HAP-1 (cell line): ENCODE data around the gene CLCA4.

Experiments used
- DNase-seq, 2 experiments: peaks; one replicate each; pipeline ENCODE4 v3.0.0-alpha.2; 2016 to 2020; ENCODE audit warnings: low spot score in 2 of 2
- H3K27me3 ChIP-seq: fragments of 250-450 bp; sonication (Bioruptor Pico); 2 replicates; pipeline ENCODE4 v1.5.1; 2020; ENCODE audit warnings: low read depth, mild to moderate bottlenecking, moderate library complexity
- H3K36me3 ChIP-seq: fragments of 250-450 bp; sonication (Bioruptor Pico); replicated peaks from 2 replicates; pipeline ENCODE4 v1.5.1; 2020; ENCODE audit warnings: mild to moderate bottlenecking
- H3K4me1 ChIP-seq: fragments of 250-450 bp; sonication (Bioruptor Pico); 2 replicates; pipeline ENCODE4 v1.5.1; 2020; ENCODE audit warnings: mild to moderate bottlenecking
- H3K4me3 ChIP-seq: fragments of 250-450 bp; sonication (Bioruptor Pico); 2 replicates; pipeline ENCODE4 v1.5.1; 2020; ENCODE audit warnings: mild to moderate bottlenecking, moderate library complexity
- H3K9me3 ChIP-seq: fragments of 250-450 bp; sonication (Bioruptor Pico); 2 replicates; pipeline ENCODE4 v1.5.1; 2020; ENCODE audit warnings: mild to moderate bottlenecking, moderate library complexity
- in situ Hi-C: fragments of 300-500 bp; cut with MboI; formaldehyde crosslinking; loops from 3 replicates; pipeline ENCODE4 v1.14.3; 2020; ENCODE audit warnings: low sequenced_read_pairs, inconsistent platforms, mixed read lengths

CLCA4 gene

DNA sequence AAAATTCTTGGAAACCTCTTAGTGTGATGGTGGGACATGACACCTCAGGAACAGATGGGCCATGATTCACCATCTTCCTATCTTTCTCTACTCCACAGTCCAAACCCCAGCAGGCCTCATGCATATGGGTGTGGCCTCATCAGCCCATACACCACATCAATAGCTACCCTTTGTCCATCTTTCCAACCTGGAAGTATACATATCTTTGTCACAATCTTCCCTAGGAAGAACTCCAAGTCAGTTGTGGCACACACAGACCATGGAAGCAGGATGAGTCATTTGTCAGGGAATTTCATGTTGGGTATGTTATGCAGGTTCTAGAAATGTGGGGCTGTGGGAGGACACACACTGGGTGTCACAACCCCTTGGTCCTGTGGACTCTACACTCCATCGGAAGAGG is 30.5 kb upstream of the CLCA4 start:
- Histone ChIP-seq H3K4me3 (no peak overlapping the region), H3K9me3 (no peaks in the 10 kb centered on the region), H3K36me3 (no peaks in the 10 kb centered on the region), H3K4me1 (no peaks in the 10 kb centered on the region), H3K27me3 (no peaks in the 10 kb centered on the region)
- in situ Hi-C loops, result no loop called here
- no peak for DNase-seq

DNA sequence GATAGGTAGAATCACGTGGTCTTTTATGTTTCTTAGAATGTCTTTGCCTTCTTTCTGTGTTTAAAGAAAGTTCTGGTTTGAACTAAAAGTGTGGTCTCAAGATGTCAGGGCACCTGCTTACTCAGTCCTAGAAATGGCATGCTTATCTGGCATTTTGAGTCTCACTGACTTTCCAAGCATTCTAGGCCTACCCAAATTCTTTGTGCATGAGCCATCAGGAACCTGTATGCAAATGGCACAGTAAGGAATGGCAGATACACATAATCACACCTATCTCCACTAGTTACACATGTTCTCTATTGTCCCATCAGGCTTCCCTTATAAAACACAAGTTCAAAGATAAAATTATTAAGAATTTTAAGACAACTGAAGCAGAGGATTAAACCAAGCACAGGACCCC is 29.5 kb upstream of the CLCA4 start:
- DNase-seq, result no peak

DNA sequence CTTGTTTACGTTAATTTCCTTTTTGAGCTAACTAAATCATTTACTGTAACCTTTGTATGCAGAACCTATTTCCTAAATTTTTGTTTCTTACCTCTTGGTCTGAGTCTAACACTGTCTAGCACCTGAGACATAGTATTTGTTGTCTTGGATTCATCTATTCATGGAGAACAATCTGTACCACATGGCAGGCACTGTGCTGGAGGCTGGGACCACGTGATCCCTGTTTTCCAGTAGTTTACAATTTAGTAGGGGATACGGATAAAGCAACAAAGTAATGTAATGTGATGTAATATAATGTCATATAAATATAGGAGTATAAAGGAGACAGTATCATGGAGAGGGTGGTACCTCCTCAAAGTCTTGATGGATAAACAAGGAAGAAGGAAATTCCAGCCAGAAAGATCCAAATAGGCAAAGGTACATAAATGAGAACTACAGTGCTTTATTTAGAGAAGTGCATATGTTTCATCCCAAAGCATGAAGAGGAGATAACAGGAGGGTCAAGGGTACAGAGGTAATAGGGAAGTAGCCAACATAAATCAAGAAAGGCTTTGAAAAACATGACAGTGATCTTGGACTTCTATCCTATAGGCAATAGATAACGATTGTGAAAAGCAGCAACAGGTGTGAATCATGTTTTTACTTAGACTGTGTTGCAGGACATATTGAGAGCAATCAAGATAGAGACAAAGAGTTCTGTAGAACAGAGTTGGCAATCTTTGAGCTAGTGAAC is 25.9 kb upstream of the CLCA4 start:
- in situ Hi-C loops, result no loop called here
- H3K36me3 ChIP-seq, result no peaks in the 10 kb centered on the region
- no peak overlapping the region for H3K4me3 ChIP-seq
- H3K4me1 ChIP-seq, result no peaks in the 10 kb centered on the region
- H3K27me3 ChIP-seq, result no peaks in the 10 kb centered on the region
- no peaks in the 10 kb centered on the region for H3K9me3 ChIP-seq
- DNase-seq, result no peak

More for the DNA sequence above, 29.5 kb upstream of the CLCA4 start:
- Histone ChIP-seq H3K4me3 (no peak overlapping the region), H3K27me3 (no peaks in the 10 kb centered on the region), H3K36me3 (no peaks in the 10 kb centered on the region), H3K9me3 (no peaks in the 10 kb centered on the region), H3K4me1 (no peaks in the 10 kb centered on the region)
- in situ Hi-C loops, result no loop called here

DNA sequence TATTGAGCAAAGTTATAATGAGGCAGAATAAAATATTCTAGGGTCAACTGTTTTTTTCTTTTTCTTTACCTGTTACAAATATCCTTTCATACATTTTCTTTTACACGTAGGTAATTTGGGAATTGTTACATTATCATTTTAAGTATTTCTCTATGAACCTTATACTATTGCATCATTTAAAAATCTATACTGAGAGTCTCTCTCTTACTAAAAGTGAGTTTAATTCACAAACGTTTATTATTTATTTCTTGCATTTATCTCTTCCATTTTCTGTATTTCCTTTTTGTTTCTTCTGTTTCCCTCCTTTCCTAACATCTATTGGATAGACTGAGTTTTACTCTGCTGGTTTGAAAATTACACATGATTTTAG is 25.4 kb upstream of the CLCA4 start:
- Histone ChIP-seq H3K36me3 (no peaks in the 10 kb centered on the region), H3K27me3 (no peaks in the 10 kb centered on the region), H3K4me1 (no peaks in the 10 kb centered on the region), H3K4me3 (no peak overlapping the region), H3K9me3 (no peaks in the 10 kb centered on the region)
- DNase-seq, result no peak
- in situ Hi-C loops, result no loop called here

DNA sequence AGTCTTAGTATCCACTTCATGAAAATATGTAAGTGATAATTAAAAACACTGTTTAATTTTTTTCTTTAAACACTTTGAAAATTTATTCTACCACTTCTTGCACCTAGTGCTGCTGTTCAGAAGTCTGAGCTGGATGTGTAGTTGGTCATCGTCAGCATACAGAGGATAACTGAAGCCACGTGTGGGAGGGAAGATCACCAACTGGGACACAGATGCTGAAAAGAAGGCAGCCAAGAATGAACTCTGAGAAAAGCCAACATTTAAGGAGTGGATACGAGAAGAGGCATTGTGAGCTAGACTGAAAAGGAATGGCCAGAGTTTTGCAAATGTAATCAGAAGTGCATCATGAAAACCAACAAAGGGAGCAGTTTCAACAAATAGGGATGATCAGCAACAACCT is 24.6 kb upstream of the CLCA4 start:
- DNase-seq, result no peak
- in situ Hi-C loops, result no loop called here

DNA sequence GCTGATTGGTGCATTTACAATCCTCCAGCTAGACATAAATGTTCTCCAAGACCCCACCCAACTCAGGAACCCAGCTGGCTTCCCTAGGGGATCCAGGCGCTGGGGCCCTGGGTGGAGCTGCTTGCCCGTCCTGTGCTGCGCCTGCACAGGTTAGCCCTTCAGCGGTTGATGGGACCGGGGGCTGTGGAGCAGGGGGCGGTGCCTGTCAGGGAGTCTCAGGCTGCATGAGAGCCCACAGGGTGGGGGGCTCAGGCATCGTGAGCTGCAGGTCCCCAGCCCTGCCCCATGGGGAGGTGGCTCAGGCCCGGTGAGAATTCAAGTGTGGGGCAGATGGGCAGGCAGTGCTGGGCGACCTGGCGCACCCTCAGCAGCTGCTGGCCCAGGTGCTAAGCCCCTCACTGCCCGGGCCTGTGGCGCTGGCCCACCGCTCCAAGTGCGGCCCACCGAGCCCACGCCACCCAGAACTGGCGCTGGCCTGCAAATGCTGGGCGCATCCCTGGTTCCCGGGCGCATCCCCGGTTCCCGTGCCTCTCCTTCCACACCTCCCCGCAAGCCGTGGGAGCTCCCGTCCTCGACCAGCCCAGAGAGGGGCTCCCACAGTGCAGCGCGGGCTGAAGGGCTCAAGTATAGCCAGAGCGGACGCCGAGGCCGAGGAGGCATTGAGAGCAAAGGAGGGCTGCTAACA is 23.1 kb upstream of the CLCA4 start:
- Histone ChIP-seq H3K27me3 (no peaks in the 10 kb centered on the region), H3K9me3 (no peaks in the 10 kb centered on the region), H3K36me3 (no peaks in the 10 kb centered on the region), H3K4me1 (no peaks in the 10 kb centered on the region), H3K4me3 (no peak overlapping the region)
- no peak for DNase-seq
- in situ Hi-C loops, result no loop called here

More for the DNA sequence above, 24.6 kb upstream of the CLCA4 start:
- Histone ChIP-seq H3K36me3 (no peaks in the 10 kb centered on the region), H3K4me3 (no peak overlapping the region), H3K9me3 (no peaks in the 10 kb centered on the region), H3K27me3 (no peaks in the 10 kb centered on the region), H3K4me1 (no peaks in the 10 kb centered on the region)

DNA sequence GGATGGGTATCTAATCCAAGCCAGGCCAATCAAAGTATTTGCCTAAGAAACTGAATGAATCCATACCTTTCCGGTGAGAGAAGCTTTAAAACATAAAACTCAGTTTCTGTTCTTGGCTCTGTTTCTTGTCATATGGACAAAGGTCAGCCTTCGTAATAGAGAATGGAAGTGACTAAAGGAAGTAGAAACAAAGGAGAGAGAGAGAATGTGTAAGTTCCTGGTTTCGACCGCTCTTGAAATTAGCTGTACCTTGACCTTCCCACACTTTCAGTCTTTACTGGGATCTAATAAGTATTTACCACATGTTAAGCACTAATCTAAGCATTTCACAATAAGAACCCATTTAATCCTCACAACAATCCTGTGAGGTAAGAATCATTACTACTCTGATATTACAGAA is 19.6 kb upstream of the CLCA4 start:
- H3K4me1 ChIP-seq, result peaks cover 3% of the 10 kb centered on the region; the same call in 1 of the 2 replicates
- no peak overlapping the region for H3K4me3 ChIP-seq
- H3K27me3 ChIP-seq, result no peaks in the 10 kb centered on the region
- no peaks in the 10 kb centered on the region for H3K9me3 ChIP-seq
- in situ Hi-C loops, result no loop called here
- no peaks in the 10 kb centered on the region for H3K36me3 ChIP-seq
- no peak for DNase-seq

DNA sequence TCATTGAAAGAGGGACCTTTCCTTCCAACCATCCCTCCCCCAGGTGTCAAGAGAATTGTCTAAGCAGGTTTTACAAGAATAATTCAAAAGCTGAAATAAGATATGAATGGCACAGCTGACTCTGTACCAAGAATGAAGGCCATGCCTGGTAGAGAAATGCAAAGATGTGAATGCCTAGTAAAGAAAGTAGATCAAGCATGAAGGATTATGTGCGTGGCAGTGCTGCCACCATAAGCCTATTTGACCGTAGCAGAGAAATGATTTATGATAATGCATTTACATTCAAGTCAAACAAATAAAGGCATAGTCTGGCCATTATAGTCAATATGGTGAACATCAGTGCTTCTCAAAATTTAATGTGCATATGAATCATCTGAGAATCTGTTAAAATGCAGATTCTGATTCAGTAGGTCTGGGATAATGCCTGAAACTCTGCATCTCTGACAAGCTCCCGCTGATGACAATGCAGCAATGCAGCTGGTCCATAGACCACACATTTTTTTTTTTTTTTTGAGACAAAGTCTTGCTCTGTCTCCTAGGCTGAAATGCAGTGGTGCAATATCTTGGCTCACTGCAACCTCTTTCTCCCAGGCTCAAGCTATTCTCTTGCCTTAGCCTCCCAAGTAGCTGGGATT is 16.6 kb upstream of the CLCA4 start:
- Histone ChIP-seq H3K4me1 (peaks cover 3% of the 10 kb centered on the region; the same call in 1 of the 2 replicates), H3K9me3 (no peaks in the 10 kb centered on the region), H3K36me3 (no peaks in the 10 kb centered on the region), H3K4me3 (no peak overlapping the region), H3K27me3 (no peaks in the 10 kb centered on the region)
- in situ Hi-C loops, result no loop called here
- DNase-seq, result peak; percentile 59 to 81

DNA sequence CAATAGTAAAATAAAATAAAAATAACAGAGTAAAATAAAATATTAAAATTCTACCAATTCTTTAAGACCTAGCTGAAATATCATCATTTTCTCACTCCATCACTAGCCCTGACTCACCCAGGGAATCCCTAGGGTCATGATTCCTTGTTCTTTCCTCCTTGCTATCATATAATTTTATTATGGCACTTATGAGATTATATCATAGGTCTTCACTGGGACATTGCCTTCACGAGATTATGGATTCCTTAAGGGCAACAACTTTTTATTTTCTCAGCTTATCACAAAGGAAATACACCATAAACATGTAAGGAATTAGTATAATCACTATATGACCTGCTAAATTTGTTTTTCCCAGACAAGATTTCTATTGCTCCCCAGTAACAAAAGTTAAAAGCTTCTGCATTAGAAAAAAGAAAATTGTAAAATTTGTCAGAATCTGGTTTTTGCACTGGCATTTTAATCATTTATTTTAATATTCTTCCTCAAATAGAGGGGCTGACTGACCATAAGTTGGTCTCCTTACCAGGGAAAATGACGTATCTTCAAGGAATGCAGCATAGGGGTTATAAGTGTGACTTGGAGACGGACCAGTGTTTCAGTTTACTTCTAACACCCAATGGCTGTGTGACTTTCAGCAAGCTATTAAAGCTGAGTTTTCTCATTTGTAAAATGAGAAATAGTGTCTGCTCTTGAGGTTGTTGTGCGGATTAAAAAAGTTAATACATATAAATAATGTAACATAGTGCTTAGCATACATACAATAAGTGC is 8.8 kb upstream of the CLCA4 start:
- no peak for DNase-seq
- no peaks in the 10 kb centered on the region for H3K36me3 ChIP-seq
- H3K4me1 ChIP-seq, result no peaks in the 10 kb centered on the region; the same call in 1 of the 2 replicates
- no peak overlapping the region for H3K4me3 ChIP-seq
- in situ Hi-C loops, result no loop called here
- no peaks in the 10 kb centered on the region for H3K9me3 ChIP-seq
- no peaks in the 10 kb centered on the region for H3K27me3 ChIP-seq

DNA sequence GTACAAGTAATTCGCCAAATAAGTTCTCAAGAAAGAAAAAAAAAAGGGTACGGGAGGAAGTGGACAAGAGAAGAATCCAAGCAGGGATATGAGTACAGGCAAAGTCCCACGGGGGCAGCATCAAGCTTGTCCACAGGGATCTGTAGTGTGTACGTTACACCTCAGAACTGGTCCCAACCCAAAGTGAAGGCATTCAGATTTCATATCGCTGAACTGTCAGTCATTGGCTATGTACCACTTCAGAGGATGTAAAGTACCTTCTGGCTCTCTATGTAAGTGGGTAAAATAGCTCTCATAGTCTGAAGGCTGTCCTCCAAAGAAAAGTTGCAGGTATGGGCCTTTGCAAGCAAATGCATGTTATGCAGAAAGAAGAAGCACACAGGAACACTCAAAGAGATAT is 8.1 kb upstream of the CLCA4 start:
- no peak for DNase-seq
- Histone ChIP-seq H3K27me3 (no peaks in the 10 kb centered on the region), H3K36me3 (no peaks in the 10 kb centered on the region), H3K9me3 (no peaks in the 10 kb centered on the region), H3K4me1 (peaks cover 4% of the 10 kb centered on the region; the same call in 1 of the 2 replicates), H3K4me3 (no peak overlapping the region)
- in situ Hi-C loops, result no loop called here

DNA sequence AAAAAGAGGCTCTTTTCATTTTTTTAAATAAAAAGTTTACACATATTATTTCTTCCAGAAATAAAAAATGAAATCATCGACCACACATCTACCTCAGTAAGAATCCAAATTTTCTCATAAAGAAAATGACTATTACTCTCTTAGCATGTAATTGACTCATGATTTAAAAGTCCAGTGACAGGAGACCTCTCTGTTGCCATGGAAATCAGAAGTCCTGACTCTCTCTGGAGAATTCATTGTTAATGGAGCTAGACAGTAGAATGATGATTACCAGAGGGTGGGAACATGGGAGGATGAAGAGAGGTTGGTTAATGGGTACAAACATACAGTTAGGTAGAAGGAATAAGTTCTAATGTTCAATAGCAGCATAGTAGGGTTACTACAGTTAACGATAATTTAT is 5.0 kb upstream of the CLCA4 start:
- DNase-seq, result no peak
- no peaks in the 10 kb centered on the region for H3K36me3 ChIP-seq
- in situ Hi-C loops, result no loop called here
- H3K4me1 ChIP-seq, result peaks cover 7% of the 10 kb centered on the region
- no peak overlapping the region for H3K4me3 ChIP-seq
- no peaks in the 10 kb centered on the region for H3K27me3 ChIP-seq
- H3K9me3 ChIP-seq, result no peaks in the 10 kb centered on the region

DNA sequence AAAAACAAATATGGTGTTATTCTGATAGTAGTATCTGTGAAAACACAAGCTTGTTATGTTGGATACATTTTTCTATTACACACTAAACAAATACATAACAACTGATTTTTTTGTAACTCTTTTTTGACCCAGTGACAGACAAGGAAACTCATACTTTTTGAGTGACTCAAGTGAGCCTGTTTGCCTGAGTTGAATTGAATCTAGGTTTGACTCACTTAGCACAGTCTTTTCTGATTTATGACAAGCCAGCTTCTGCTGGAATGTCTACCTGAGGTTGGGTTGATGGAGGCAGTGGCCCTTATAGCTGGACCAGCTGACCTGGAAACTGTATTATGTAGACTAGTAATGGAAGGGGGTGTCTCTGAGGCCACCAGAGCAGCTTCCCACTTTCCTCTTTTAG is 4.2 kb upstream of the CLCA4 start:
- no peaks in the 10 kb centered on the region for H3K27me3 ChIP-seq
- H3K4me3 ChIP-seq, result no peak overlapping the region
- no peak for DNase-seq
- no peaks in the 10 kb centered on the region for H3K9me3 ChIP-seq
- no peaks in the 10 kb centered on the region for H3K36me3 ChIP-seq
- H3K4me1 ChIP-seq, result peaks cover 13% of the 10 kb centered on the region
- in situ Hi-C loops, result no loop called here

DNA sequence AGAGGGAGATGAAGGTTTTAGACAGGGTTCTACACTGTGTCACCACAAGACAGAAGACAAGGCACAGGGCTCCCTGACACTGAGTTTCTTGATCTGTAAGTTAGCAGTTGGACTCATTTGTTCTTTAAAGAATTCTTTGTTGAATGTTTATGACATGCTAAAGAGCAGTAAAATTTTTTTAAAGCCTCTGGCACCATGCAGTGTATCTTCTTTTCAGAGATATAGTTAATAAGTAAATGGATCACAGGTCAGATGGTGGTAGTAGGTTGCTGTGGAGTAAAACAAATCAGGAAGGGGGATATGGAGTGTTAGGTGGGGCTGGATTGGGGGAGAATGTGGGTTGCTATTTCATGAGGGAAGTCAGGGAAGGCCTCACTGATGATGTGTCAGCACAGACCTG is 2.0 kb downstream of the CLCA4 start:
- Histone ChIP-seq H3K36me3 (no peaks in the 10 kb centered on the region), H3K4me3 (no peak overlapping the region), H3K9me3 (no peaks in the 10 kb centered on the region), H3K4me1 (peaks cover 12% of the 10 kb centered on the region), H3K27me3 (no peaks in the 10 kb centered on the region)
- no peak for DNase-seq
- in situ Hi-C loops, result no loop called here

DNA sequence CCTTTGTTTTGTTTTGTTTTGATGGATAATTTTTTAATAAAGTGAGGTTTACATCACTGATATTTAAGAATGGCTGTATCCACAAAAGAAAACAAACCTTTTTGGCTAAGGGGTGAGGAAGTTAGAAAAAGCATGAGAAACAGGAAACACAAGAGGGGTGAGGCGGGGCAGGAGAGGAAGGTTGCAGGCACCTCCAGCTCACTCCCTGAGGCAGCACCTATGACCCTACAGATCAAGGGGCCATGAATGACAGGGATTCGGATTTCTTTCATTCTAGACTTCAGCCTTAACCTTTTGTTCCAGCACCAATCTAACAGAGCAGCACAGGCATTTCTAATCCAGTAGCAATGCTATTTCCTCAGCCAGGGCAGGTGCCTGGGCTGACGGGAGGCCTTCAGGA is 4.4 kb downstream of the CLCA4 start:
- Histone ChIP-seq H3K4me3 (no peak overlapping the region), H3K27me3 (no peaks in the 10 kb centered on the region), H3K9me3 (no peaks in the 10 kb centered on the region), H3K4me1 (peaks cover 12% of the 10 kb centered on the region), H3K36me3 (no peaks in the 10 kb centered on the region)
- in situ Hi-C loops, result no loop called here
- no peak for DNase-seq
